ENCODE results near the gene ARF5.
A peak's percentile ranks its signal among the peaks of the same experiment; 100 is the strongest.
"Not testable (repeated sequence)": the region's sequence is repeated elsewhere in the genome, so short reads cannot be mapped to it uniquely, and the experiment has no call there.

Gene ARF5

DNA sequence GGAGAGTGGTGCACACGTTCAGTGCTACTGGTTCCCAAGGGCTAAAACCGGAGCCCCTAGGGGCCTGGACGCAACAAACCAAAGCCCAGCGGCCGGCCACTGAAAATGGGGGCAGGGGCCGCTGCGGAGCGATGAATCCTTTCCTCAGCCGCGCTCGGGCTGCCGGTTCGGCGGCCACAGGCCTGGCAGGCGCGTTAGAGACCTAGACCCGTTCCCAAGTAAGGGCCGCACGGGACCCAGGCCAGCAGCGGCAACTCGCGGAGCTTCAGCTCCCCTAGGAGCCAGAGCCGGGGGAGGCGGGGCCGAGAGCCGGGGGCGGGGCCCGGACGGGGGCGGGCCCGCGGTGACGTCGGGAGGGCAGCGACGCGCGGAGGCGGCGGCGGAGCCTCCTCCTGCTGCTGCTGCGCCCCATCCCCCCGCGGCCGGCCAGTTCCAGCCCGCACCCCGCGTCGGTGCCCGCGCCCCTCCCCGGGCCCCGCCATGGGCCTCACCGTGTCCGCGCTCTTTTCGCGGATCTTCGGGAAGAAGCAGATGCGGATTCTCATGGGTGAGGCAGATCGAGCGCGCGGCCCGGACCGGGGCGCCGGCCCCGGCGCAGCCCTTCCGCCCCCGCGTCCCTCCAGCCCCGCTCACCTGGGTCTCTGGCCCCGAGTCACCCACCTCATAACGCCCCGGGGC is at the start of gene ARF5:
Gene ARF5, plus strand, starts transcription at position 393 of the 678 bp plus-strand sequence. Its CDS starts 88 bp downstream, at position 481.
- DNase-seq (ENCODE audit: low read depth), result no peak

DNA sequence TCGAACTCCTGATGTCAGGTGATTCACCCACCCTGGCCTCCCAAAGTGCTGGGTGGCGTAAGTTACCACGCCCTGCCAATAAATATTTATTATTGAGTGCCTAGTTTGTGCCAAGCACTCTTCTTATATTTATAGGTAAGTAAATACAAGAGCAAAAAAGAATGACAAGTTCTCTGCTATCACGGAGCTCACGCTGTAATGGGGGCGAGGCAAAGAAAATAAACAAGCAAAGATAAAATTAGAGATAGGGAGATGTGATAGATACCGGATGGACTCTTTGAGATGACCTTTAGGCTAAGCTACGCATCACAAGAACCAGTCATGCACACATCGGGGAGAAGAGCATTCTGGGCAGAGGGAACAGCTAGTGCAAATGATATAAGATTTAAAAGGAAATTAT is 49.1 kb upstream of the ARF5 start:
- DNase-seq (ENCODE audit: low read depth), result no peak

DNA sequence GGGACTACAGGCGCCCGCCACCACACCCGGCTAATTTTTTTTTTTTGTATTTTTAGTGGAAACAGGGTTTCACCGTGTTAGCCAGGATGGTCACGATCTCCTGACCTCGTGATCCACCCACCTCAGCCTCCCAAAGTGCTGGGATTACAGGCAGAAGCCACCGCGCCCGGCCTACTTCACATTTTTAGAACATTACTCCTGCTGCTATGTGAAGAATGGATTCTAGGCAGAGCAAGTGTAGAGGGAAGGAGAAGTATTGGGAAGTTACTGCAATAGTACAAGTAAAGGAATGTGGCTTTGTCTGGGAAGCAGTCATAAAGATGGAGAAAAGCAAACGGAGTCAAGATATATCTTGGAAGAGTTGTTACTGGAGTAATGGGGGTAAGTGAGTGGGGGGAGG is 47.8 kb upstream of the ARF5 start:
- DNase-seq (ENCODE audit: low read depth), result not testable (repeated sequence)

DNA sequence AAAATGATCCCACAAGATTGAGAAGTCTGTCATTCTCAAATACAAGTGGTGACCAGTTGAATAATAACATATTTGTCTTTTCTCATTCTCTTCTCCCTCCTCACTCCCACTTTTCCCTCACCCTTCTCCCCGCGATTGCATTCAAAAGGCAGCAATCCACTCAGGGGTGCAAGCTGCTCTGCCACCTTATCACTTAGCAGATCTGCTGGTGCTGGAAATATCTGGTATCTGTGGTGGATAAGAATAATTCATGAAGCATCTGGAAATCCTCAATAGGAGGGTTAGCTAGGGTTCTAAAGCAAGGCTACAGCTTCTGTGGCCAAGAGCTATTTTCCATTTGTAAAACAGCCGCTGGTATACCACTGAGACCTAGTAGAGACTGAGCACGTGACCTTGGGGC is 46.7 kb upstream of the ARF5 start:
- no peak for DNase-seq (ENCODE audit: low read depth)

DNA sequence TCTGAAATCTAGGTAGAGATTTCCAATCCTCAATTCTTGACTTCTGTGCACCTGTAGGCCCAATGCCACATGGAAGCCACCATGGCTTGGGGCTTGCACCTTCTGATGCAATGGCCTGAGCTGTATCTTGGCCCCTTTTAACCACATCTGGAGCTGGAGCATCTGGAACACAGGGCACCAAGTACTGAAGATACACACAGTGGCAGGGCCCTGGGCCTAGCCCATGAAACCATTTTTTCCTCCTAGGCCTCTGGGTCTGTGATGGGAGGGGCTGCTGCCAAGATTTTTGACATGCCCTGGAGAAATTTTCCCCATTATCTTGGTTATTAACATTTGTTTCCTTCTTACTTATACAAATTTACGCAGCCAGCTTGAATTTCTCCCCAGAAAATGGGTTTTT is 41.9 kb upstream of the ARF5 start:
- DNase-seq (ENCODE audit: low read depth), result no peak

DNA sequence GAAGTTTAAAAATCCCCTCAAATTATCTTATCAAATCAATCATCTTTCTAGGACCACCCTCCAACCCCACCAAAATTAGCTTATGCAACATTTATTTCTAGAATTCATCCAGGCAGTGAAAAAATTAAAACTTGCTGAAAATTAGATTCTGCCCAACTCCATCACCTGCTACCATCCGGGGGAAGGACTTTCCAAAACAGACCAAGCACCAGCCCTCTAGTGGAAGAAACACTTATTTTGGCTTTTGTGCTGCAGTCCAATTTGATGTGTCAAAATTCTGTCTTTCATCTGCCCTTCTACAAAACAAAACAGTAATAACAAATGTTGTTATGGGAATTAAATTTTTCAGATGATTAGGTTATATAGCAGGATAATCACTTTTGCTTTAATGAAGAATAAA is 38.0 kb upstream of the ARF5 start:
- DNase-seq (ENCODE audit: low read depth), result no peak

DNA sequence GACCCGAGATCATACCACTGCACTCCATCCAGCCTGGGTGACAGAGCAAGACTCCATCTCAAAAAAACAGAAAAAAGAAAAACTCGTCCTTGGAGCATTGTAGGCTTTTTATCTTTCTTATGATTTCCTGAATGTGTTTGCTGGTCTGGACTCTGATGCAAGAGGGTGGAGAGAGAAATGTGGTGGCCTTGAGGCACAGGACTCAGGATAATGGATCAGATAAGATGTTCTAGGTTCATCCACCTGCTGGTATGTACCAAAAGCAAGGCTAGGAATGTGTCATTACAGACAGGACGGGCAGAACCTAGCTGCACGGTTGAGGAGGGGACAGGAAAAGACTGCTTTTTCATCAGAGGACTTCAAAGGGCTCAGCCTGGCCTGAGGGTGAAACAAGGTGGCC is 36.3 kb upstream of the ARF5 start:
- no peak for DNase-seq (ENCODE audit: low read depth)

DNA sequence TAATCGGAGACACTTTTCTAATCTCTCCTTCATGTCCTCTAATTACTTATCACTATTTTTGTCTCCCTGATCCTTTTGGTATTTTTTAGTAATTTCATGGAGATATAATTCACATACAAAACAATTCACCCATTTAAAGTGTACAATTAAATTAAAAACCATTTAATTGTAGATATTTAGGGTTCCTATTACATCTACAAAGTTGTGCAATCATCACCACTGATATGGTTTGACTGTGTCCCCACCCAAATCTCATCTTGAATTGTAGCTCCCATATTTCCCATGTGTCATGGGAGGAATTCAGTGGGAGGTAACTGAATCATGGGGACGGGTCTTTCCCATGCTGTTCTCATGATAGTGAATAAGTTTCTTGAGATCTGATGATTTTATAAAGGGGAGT is 31.8 kb upstream of the ARF5 start:
- no peak for DNase-seq (ENCODE audit: low read depth)

- DNase-seq (ENCODE audit: low read depth), result no peak
These were observed 30.4 kb upstream of the ARF5 start for GRCh38 chr7:127557803-127558202.

DNA sequence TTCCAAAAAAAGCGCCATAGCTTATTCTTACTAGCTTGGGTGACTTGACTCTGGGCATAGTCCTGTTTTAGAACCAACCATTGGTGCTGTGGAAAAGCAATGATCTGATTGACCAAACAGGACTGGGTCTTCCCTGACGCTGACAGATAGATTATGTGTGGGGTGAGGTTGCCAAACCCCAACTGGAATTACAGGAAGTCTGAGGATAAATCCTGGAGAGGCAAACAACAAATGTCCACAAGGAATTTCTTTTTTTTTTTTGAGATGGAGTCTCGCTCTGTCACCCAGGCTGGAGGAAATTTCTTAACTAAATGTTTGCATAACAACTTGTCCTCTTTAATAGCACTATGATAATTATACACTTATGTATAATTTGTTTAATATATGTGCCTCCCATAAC is 22.0 kb upstream of the ARF5 start:
- DNase-seq (ENCODE audit: low read depth), result no peak

- not testable (repeated sequence) for DNase-seq (ENCODE audit: low read depth)
These were observed 20.2 kb upstream of the ARF5 start for GRCh38 chr7:127568034-127568433.

GRCh38 chr7:127571741-127572505 is 16.3 kb upstream of the ARF5 start:
- no peak for DNase-seq (ENCODE audit: low read depth)

- no peak for DNase-seq (ENCODE audit: low read depth)
These were observed 10.1 kb upstream of the ARF5 start for GRCh38 chr7:127578036-127578684.

GRCh38 chr7:127578711-127579275 is 9.4 kb upstream of the ARF5 start:
- no peak for DNase-seq (ENCODE audit: low read depth)

GRCh38 chr7:127580612-127581011 is 7.6 kb upstream of the ARF5 start:
- DNase-seq (ENCODE audit: low read depth), result no peak

GRCh38 chr7:127581716-127582115 is 6.5 kb upstream of the ARF5 start:
- peak; percentile 34 for DNase-seq (ENCODE audit: low read depth)

DNA sequence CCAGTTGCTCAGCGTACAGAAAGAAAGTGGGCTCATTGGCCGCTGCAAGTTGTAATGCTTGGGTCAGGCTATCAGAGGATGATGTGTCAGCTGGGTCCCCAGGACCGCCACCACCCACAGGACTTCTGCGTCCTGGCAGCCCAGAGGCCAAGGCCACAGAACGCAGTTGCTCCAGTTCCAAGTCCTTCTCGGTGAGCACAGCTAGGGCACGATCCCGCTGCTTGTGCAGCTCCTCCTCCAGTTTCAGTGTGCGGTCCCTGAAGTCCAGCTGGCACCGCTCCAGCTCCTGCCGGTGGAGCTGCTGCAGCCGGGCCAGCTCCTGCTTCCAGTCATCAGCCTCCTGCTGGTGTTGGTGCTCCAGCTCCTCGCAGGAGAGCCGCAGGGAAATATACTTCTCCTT is 5.8 kb upstream of the ARF5 start:
- DNase-seq (ENCODE audit: low read depth), result no peak

DNA sequence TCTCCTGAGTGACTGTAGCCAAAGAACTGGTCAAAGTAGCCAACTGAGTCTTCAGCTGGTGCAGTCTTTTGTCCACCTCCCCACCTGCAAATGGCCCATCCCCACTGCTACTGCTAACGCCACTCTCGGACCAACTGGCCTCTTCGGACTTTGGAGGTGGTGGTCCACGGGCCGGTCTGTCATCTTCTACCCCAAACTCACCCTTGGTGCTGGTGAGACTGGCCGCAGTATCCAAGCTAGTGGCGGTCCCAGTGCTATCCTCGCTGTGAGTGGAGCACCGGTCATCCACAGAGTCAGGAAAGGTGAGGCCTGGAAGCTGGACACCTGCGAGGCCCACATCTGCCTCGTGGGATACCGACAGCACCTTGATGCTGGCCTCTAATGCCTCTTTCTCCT is 3.6 kb upstream of the ARF5 start:
- DNase-seq (ENCODE audit: low read depth), result no peak

DNA sequence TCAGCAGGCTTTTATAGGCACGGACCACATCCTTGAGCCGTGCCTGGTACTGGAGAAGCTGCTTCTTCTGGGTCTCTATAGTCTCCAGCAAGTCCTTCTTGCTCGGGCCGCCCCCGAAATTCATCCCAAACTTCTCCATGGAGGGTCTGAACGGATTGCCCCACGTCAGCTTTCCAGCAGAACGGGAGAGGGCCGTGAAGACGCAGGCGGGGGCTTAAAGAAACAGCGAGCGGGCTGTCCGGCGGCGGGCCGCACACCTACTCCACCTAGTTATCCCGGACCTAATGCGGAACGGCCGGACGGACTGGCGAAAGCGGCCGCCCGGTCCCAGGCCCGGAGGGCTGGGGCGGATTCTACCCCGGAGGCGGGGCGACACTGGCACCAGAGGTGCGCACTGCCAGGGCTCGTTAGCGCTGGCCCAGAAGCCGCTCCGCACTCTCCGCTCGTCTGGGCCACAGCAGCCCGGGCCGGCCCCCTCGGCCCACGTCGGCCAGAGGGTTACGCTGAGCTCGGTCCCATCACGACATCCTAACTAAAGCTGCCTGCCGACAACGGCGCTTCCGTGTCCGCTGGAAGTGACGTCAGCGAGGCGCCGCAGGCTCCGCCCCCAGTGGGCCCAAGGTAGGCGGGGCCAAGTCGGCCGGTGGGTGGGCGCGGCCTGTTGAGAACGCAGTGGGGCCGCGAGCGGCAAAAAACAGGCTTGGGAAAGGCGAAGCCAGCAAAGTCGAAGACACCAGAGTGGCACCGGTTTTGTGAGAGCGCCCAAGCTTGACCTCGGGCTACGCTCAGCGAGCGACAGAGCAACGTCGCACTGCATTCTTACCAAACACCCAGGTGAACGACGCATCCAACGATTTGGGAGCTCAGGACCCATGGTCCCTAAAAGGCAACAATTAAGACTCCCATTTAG is 2.9 kb upstream of the ARF5 start, which contains the start of gene GCC1:
Gene GCC1, minus strand, starts transcription at position 553 of the 910 bp plus-strand sequence. Its CDS starts 414 bp downstream, at position 139.
- DNase-seq (ENCODE audit: low read depth), result peak; percentile 43

DNA sequence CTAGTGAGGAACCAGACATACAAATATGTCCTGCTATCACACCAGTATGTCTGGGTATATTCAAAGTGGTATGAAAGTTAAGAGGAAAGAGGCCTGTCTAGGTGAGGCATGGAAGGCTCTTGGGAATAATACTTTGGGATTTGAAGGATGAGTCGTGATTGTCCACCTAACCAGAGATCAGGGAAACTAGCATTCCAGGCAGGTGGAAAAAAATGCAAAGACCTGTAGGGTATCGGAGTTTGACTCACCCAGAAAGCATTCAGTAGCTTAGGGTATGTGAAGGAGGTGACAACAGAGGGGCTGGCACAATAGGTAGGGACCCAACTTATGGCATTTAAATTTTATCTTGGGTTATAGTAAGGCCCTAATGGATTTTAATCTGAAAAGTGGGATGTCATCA is 1.9 kb upstream of the ARF5 start:
- no peak for DNase-seq (ENCODE audit: low read depth)

DNA sequence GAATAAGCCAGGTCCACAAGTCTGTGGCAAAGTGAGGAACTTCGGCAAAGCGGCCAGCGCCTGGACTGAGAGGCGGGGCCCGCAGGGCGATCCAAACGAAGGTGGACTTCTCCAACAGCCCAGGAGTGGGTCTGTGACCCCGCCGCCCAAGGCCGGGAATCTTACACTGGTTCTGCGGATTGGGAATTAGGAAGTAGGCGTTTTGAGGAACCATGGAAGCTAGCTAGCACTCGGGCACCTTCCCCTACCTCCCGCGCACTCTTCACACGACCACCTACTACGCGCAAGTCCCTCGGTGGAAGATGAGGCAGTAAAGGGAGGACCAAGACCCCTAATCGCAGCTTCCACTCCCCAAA is 570 bp upstream of the ARF5 start:
- no peak for DNase-seq (ENCODE audit: low read depth)

Measured in GM04503 (cell line).